ENCODE measurements around the gene CENPQ.
"Not testable (repeated sequence)": the region's sequence is repeated elsewhere in the genome, so short reads cannot be mapped to it uniquely, and the experiment has no call there.

CENPQ gene

GRCh38 chr6:49462927-49463611 lies at the start of gene CENPQ, which contains the start of gene MMUT:
TSS of gene CENPQ (plus strand) at chr6:49463370. CDS start at chr6:49470177, 6,807 bp downstream.
TSS of gene MMUT (minus strand) at chr6:49463253. CDS start at chr6:49459466, 3,787 bp downstream.
- DNase-seq: peak; percentile 96

DNA sequence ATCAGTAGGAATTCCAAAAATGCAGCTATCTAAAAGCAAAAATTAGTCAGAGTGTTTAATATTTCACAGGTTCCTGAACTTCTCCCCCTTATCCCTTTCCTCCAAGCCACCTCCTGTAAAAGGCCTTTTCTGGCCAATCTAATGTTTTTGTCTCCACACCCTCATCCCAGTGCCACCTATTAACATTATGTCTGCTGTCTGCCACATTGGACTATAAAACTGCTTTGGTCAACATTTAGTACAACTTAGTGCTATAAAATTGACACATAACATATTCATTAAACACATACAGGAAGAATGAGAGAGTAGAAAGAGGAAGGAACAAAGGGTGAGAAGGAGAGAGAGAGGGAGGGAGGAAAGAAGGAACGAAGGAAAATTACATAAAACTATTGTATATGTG lies 47.8 kb upstream of the CENPQ start:
- DNase-seq: no peak

DNA sequence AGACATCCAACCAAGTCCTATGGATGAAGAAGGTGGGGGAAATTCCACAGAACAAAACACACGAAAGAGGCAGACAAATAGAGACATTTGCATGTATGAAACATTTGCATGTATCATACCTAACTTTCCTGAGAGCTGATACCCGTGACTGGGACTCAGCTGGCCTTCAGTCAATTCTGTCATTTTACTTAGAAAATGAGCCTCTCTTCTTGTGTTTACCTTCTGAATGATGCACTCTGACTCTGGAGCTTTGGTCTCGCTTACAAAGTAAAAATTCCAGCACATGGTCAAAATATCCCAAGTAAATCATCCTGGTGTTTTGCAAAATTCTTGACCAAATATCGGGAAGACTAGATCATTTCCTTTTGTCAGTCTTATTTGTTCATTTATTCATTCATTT lies 47.0 kb upstream of the CENPQ start:
- DNase-seq: no peak

DNA sequence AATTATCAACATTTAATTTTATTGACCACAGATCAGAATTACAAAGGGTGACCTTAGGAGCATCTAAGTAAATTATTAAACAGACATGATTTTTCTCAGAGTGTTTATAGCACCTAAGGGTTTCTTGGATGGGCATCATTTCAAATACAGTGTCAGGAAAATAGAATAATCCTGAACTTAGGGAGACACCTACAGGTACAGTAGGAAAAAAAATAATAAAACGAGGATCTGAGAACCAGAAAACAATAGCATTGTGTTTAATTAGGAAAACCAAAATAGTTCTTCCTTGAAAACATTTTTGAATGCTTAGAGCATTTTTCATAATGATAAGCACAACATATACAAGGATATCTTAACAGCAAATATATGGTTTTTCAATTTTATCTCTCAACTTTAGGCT lies 39.4 kb upstream of the CENPQ start:
- no peak for DNase-seq

- no peak for DNase-seq
Measured at GRCh38 chr6:49430187-49430586, 33.0 kb upstream of the CENPQ start.

- no peak for DNase-seq
Measured at GRCh38 chr6:49430866-49431265, 32.3 kb upstream of the CENPQ start.

- DNase-seq: no peak
Measured at GRCh38 chr6:49453221-49453620, 9.9 kb upstream of the CENPQ start.

DNA sequence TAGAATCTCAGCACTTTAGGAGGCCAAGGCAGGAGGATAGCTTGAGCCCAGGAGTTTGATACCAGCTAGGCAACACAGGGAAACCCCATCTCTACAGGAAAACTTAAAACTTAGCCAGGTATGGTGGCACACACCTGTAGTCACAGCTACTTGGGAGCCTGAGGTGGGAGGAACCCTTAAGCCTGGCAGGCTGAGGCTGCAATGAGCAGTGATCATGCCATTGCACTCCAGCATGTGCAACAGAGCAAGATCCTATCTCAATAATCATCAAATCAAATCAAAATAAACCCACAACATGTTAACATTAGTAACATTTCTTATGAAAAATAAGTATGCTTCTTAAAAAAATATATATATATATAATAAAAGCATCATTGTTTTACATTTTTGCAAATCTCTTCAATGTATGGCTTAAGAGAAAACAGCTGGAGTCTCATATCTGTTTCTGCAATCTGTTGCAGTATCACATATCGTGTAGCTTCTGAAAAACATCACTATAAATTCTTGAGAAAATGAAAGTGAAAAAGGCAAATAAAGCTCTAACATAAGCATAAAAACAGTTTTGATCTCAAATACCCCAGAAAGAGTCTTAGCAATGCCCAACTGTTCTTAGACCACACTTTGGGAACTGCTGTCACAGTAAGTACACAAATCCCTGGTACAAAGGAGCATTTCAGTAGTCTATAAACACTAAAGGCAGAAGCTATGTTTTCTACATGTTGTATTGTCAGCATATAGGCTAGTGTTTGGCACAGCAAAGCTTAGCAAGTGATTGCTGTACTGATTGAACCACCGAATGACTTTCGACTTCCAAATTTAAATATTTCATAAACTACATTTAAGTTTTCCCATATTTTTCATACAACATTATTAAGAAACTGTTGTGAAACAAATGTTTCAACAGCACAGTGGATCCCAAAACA lies 8.1 kb upstream of the CENPQ start:
- no peak for DNase-seq

GRCh38 chr6:49457771-49458170 lies 5.4 kb upstream of the CENPQ start:
- DNase-seq: no peak

- DNase-seq: no peak
Measured at GRCh38 chr6:49462071-49462470, 1.1 kb upstream of the CENPQ start.

DNA sequence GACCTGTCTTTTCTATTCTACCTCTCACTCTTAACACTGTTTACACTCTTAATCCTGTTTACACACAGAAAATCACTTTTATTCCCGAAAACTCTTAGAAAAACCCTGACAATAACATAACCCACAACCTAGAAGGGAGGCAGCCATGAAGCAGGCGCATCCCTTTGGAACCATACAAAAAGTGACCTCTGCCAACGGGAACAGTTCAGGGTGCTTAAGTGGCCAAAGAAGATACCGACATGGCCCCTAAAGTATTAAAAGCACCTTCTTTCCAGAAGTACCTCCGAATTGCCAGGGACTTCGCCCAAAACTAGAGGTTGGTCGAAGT lies 607 bp upstream of the CENPQ start:
- DNase-seq: no peak

GRCh38 chr6:49463612-49463967 lies 420 bp downstream of the CENPQ start:
- DNase-seq: no peak

DNA sequence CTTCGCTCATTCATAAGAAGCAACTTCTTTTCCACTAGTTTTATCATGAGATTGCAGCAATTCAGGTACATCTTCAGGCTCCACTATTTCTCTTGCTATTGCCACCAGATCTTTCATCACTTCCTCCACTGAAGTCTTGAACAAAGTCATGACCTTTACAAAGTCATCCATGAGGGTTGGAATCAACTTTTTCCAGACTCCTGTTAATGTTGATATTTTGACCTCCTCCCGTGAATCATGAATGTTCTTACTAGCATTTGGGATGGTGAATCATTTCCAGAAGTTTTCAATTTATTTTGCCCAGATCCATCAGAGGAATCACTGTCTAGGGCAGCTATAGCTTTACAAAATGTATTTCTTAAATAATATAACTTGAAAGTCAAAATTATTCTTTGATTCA lies 1.5 kb downstream of the CENPQ start:
- DNase-seq: no peak

DNA sequence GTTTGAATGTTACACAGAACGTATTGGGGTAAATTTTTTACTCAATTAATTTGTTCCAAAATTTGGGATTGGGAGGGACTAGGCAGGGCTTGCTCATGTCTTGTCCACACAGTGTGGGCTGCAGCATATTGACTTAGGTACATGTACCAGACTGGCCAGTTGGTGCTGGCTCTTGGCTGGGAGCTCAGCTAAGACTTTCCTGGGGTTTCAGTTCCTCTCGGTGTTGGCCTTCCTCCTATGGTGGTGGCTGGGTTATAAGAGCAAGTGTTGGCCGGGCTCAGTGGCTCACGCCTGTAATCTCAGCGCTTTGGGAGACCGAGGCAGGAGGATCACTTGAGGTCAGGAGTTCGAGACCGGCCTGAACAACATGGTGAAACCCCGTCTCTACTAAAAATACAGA lies 4.9 kb downstream of the CENPQ start:
- no peak for DNase-seq

DNA sequence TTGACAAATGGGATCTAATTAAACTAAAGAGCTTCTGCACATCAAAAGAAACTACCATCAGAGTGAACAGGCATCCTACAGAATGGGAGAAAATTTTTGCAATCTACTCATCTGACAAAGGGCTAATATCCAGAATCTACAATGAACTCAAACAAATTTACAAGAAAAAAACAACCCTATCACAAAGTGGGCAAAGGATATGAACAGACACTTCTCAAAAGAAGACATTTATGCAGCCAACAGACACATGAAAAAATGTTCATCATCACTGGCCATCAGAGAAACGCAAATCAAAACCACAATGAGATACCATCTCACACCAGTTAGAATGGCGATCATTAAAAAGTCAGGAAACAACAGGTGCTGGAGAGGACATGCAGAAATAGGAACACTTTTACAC lies 13.4 kb downstream of the CENPQ start:
- not testable (repeated sequence) for DNase-seq

GRCh38 chr6:49479308-49479970 lies 16.3 kb downstream of the CENPQ start:
- no peak for DNase-seq

DNA sequence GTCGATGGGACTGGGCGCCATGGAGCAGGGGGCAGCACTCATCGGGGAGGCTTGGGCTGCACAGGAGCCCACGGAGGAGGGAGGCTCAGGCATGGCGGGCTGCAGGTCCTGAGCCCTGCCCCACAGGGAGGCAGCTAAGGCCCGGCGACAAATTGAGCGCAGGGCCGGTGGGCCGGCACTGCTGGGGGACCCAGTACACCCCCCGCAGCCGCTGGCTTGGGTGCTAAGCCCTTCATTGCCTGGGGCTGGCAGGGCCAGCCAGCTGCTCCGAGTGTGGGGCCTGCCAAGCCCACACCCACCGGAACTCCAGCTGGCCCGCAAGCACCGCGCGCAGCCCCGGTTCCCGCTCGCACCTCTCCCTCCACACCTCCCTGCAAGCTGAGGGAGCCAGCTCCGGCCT lies 18.7 kb downstream of the CENPQ start:
- DNase-seq: not testable (repeated sequence)

DNA sequence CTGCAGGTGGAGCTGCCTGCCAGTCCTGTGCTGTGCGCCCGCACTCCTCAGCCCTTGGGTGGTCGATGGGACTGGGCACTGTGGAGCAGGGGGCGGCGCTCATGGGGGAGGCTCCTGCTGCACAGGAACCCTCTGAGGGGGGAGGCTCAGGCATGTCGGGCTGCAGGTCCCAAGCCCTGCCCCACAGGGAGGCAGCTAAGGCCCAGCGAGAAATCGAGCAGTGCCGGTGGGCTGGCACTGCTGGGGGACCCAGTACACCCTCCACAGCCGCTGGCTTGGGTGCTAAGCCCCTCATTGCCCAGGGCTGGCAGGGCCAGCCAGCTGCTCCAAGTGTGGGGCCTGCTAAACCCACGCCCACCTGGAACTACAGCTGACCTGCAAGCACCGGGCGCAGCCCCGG lies 20.2 kb downstream of the CENPQ start:
- DNase-seq: not testable (repeated sequence)

GRCh38 chr6:49490633-49491032 lies 27.5 kb downstream of the CENPQ start:
- DNase-seq: no peak

GRCh38 chr6:49497304-49497703 lies 34.1 kb downstream of the CENPQ start:
- no peak for DNase-seq

DNA sequence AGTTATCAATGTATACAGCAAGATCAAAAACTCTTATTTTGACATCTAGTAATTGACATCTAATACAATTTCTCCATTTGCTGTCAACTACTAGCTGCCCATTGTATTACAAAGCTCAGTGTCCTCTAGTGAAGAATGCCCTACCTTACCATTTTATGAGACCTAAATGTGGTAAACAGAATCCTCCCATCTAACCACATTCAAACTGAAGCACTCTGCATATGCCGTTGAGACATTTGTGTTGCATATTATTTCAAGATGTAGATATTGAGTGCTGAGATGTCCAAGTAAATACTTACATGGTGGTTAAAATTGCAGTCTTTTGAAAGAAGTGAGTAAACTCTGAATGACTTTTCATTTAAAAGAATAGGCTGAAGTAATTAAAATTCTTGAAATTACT lies 36.0 kb downstream of the CENPQ start:
- no peak for DNase-seq

GRCh38 chr6:49499623-49500022 lies 36.5 kb downstream of the CENPQ start, which contains the start of gene GLYATL3:
TSS of gene GLYATL3 (plus strand) at chr6:49499923. CDS start at chr6:49511991, 12,068 bp downstream.
- no peak for DNase-seq

GRCh38 chr6:49504666-49505065 lies 41.5 kb downstream of the CENPQ start:
- no peak for DNase-seq

All from activated CD4-positive, alpha-beta T cell treated with anti-CD3 and anti-CD28 coated beads, Interleukin-2, Interleukin-6, amounts not matched to agents 100 ng/mL and 50 ng/mL, durations not matched to agents 16 hours and 8 hours (primary cell).